B cell (primary cell): ENCODE results near the gene KIAA1217.

ENCODE experiments used
- EZH2 ChIP-seq: IDR thresholded peaks from 2 replicates; pipeline ENCODE4 v1.6.1; 2012; ENCODE audit warnings: borderline replicate concordance, low read depth, mild to moderate bottlenecking, moderate library complexity, low read length; ENCODE audit not compliant: insufficient read depth, poor library complexity, severe bottlenecking
- TF ChIP-seq, protein P1 (sequence below): fragments of 200-600 bp; IDR thresholded peaks from one replicate; pipeline ENCODE4 v1.8.0; 2022; ENCODE audit warnings: antibody characterized with exemption, mild to moderate bottlenecking

GRCh38 chr10:24247841-24248240, 38.9 kb downstream of the KIAA1217 start:
- TF ChIP-seq, protein P1, sequence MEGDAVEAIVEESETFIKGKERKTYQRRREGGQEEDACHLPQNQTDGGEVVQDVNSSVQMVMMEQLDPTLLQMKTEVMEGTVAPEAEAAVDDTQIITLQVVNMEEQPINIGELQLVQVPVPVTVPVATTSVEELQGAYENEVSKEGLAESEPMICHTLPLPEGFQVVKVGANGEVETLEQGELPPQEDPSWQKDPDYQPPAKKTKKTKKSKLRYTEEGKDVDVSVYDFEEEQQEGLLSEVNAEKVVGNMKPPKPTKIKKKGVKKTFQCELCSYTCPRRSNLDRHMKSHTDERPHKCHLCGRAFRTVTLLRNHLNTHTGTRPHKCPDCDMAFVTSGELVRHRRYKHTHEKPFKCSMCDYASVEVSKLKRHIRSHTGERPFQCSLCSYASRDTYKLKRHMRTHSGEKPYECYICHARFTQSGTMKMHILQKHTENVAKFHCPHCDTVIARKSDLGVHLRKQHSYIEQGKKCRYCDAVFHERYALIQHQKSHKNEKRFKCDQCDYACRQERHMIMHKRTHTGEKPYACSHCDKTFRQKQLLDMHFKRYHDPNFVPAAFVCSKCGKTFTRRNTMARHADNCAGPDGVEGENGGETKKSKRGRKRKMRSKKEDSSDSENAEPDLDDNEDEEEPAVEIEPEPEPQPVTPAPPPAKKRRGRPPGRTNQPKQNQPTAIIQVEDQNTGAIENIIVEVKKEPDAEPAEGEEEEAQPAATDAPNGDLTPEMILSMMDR = no peak
- no peak for TF ChIP-seq EZH2
